Stimulated activated CD4-positive, alpha-beta T cell treated with anti-CD3 and anti-CD28 coated beads, Interleukin-12 subunit alpha, Interleukin-12 subunit beta, amount 100 ng/mL, for 4 hours (primary cell): ENCODE measurements around the gene ZNF513.
"Not testable (repeated sequence)": the region's sequence is repeated elsewhere in the genome, so short reads cannot be mapped to it uniquely, and the experiment has no call there.

ENCODE experiments used
- DNase-seq: peaks from one replicate; pipeline ENCODE4 v3.0.0-alpha.2; 2020

The ZNF513 gene, protein sequence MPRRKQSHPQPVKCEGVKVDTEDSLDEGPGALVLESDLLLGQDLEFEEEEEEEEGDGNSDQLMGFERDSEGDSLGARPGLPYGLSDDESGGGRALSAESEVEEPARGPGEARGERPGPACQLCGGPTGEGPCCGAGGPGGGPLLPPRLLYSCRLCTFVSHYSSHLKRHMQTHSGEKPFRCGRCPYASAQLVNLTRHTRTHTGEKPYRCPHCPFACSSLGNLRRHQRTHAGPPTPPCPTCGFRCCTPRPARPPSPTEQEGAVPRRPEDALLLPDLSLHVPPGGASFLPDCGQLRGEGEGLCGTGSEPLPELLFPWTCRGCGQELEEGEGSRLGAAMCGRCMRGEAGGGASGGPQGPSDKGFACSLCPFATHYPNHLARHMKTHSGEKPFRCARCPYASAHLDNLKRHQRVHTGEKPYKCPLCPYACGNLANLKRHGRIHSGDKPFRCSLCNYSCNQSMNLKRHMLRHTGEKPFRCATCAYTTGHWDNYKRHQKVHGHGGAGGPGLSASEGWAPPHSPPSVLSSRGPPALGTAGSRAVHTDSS

GRCh38 chr2:27380626-27381545, at the start of gene ZNF513:
Gene ZNF513, minus strand, starts transcription at chr2:27380734. Its CDS starts 208 bp downstream, at chr2:27380526.
- DNase-seq, result peak; percentile 85

GRCh38 chr2:27428978-27429541, 48.5 kb upstream of the ZNF513 start:
- DNase-seq, result peak; percentile 63

GRCh38 chr2:27428213-27428977, 47.9 kb upstream of the ZNF513 start, which contains the start of gene NRBP1:
Gene NRBP1, plus strand, starts transcription at chr2:27428631. Its CDS starts 4,643 bp downstream, at chr2:27433274.
- peak; percentile 93 for DNase-seq

DNA sequence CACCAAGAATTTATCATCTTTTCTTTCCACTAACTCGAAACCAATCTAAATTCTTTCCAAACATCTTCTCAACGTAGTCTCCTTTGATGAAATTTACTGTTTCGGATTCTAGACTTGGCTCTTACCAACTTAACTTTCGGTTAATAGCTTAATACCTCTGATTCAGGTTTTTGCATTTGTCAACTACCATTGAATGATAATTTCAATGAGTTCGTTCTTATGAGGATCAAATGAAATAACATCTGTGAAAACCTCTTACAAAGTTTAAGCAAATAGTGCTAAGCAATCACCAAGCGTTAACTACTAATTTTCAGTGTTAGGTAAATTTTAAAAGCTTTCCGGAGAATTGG, 47.3 kb upstream of the ZNF513 start:
- DNase-seq, result no peak

DNA sequence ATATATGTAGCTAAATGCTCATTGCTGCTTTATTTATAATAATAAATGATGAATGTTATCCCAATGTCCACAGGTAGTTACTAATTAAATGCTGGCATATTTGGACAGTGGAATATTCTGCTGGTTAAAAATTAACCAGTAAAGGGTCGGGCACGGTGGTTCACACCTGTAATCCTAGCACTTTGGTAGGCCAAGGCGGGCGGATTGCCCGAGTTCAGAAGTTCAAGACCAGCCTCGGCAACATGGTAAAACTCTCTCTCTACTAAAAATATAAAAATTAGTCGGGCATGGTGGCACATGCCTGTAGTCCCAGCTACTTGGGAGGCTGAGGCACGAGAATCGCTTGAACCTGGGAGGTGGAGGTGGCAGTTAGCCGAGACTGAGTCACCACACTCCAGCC, 44.5 kb upstream of the ZNF513 start:
- DNase-seq, result not testable (repeated sequence)

DNA sequence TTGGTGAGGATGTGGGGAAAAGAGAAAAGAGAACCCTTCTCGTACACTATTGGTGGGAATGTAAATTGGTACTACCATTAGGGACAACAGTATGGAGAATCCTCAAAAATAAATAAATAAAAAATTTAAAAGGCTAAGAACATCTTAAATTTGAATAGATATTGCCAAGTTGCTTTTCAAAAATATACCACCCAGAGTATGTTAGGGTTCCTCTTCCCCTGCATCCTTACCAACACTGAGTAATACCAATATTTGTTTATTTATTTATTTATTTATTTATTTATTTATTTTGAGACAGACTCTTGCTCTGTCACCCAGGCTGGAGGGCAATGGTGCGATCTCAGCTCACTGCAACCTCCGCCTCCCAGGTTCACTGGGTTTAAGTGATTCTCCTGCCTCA, 42.4 kb upstream of the ZNF513 start:
- no peak for DNase-seq

DNA sequence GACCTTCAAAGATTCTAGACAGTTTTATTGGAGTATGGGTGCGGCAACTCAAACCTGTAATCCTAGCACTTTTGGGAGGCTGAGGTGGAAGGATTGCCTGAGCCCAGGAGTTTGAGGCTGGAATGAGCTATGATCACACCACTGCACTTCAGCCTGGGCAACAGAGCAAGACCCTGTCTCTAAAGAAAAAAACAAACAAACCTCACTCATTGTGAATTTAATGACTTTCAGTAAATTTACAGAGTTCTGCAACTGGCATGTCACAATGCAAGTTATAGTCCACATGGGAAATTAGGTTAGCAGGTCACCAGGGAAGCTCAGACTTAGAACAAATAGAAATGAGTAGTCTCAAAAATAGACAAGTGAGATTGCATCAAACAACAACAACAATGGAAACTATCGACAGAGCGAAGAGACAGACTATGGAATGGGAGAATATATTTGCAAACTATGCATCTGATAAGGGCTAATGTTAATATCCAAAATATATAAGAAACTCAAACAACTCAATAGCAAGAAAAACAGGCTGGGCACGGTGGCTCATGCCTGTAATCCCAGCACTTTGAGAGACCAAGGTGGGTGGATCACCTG, 41.2 kb upstream of the ZNF513 start:
- no peak for DNase-seq

- no peak for DNase-seq
Measured at GRCh38 chr2:27420996-27421395, 40.5 kb upstream of the ZNF513 start.

DNA sequence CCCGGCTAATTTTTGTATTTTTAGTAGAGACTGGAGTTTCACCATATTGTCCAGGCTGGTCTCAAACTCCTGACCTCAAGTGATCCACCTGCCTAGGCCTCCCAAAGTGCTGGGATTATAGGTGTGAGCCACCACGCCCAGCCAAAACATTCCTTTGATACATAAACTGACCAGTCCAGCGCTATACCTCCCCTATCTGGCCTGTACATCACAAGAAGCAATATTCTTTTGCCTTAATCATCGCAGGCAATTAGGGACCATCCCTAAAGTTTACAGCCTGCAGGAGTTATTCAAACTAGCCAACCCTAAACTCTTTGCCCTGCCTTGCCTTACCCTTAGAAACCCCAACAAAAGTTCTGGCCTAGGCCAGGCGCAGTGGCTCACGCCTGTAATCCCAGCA, 35.6 kb upstream of the ZNF513 start:
- no peak for DNase-seq

DNA sequence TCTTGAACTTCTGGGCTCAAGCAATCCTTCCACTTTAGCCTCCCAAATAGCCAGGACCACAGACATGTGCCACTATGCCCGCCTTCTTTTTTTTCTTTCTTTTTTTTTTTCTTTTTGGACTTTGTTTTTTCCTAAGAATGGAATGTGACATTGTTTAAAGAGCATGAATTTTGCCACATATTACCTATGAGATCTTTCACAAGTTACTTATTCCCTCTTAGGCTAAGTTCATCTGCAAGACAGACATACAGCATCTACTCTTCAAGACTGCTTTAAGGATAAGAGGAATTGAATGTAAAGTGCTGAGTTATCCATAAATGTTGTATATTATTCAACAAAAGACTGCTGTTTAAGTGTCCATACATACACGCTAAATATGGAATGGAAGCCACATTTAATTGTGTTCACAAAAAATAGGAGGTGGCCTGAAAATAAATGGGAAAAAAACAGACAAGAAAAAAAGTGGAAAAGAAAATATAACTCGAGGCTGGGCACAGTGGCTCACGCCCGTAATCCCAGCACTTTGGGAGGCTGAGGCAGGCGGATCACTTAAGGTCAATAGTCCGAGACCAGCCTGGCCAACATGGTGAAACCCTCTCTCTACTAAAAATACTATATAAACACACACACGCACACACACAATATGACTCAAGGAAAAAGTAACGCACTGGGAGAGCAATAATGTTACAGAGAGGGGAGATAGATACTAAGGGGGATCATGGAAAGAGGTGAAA, 32.1 kb upstream of the ZNF513 start:
- no peak for DNase-seq

GRCh38 chr2:27409321-27410073, 29.0 kb upstream of the ZNF513 start, which contains the start of gene PPM1G:
Gene PPM1G, minus strand, starts transcription at chr2:27409591. Its CDS starts 169 bp downstream, at chr2:27409422.
- peak; percentile 97 for DNase-seq

DNA sequence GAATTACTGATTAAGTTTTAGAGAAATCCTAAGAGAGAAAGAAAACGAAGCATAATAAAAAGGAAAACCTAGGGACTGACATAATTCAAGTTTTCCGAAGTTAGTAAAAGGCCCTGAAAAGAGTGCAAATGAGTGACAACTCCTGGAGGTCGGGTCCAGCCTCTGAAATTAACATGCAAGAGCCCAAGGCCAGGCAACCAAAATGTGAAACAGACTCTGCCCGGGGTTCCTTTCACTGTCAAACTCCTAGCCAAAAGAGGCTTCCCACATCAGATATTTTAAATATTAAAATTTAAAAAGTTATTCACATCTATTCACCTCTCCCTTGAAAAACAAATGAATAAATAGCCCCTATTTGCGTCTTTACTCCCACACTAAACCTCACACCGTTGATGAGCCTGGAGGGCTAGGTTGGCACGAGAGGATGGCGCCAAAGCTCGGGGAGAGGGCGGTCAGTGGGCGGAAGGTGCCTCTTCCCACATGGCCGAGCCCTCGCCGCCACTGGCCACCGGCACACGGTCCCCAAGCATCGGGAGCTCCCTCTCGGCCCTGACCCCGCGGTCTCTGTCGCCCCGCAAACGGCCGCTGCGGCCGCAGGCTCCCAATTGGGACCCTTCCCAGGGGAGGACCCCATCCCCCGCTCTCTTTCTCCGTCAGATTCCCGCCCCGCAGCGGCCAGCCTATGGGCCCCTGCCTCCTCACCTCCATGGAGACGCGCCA, 28.2 kb upstream of the ZNF513 start:
- DNase-seq, result peak; percentile 21

GRCh38 chr2:27407798-27408491, 27.4 kb upstream of the ZNF513 start:
- no peak for DNase-seq

DNA sequence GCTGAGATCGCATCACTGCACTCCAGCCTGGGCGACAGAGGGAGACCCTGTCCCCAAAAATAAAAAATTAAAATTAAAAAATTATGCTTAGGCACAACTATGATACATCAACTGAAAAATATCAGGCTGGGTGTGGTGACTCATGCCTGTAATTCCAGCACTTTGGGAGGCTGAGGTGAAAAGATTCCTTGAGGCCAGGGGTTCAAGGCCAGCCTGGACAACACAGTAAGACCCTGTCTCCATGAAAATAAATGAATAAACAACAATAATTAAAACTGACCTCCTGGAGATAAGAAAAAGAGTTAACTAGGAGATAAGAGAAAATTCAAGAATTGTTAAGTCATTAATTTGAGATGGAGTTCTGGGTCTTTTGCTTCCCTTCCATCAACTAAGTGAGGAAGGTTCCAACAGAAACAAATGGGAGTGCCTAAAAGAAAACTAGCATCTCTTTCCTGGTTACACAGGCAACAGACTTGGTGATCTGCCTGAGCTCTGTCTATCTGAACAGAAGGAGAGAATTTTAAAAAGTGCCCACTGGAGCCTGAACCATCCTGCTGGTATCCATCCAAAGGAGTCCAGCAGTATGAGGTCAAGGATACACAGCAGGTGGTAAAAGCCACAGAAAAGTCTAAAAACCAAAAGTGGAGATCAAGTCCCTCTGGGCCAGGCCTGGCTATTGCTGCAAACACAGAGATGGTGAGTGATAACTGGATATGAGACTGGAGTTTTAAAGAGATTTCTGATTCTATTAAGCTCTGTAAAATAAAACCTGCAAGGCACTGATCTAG, 20.0 kb upstream of the ZNF513 start:
- no peak for DNase-seq

- no peak for DNase-seq
Measured at GRCh38 chr2:27398962-27399361, 18.4 kb upstream of the ZNF513 start.

GRCh38 chr2:27393225-27393624, 12.7 kb upstream of the ZNF513 start:
- no peak for DNase-seq

DNA sequence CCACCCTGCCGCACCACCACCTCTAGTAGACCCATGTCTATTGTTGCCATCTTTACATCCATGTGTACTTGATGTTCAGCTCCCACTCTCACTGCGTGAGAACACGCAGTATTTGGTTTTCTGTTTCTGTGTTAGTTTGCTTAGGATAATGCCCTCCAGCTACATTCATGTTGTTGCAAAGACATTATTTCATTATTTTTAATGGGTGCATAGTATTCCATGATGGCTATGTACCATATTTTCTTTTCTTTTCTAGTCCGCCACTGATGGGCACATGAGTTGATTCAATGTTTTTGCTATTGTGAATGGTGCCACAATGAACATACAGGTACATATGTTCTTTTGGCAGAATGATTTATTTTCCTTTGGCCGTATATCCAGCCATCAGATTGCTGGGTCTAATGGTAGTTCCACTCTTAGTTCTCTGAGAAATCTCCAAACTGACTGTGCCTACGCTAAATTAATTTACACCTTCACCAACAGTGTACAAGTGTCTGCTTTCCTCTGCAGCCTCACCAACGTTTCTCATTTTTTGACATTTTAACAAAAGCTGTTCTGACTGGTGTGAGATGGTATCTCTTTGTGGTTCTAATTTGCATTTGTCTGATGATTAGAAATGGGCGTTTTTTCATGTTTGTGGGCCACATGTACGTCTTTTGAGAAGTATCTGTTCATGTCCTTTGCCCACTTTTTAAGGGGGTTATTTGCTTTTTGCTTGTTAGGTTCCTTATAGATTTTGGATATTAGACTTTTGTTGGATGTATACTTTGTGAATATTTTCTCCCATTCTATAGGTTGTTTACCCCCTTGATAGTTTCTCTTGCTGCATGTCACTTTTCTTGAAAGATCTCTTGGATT, 10.5 kb upstream of the ZNF513 start:
- no peak for DNase-seq
